ENCODE data around the gene TYRO3. TPM values are rescaled to one million over a fixed set of nuclear protein-coding genes. Genes with fewer than 3 reads are reported as not detected.

TYRO3 gene
- total and polyA plus RNA-seq, 2 of the 13 experiments (the other 11 are each of a cell fraction or from before 2014, with no cell fraction given): 24.0 to 43.6 TPM

DNA sequence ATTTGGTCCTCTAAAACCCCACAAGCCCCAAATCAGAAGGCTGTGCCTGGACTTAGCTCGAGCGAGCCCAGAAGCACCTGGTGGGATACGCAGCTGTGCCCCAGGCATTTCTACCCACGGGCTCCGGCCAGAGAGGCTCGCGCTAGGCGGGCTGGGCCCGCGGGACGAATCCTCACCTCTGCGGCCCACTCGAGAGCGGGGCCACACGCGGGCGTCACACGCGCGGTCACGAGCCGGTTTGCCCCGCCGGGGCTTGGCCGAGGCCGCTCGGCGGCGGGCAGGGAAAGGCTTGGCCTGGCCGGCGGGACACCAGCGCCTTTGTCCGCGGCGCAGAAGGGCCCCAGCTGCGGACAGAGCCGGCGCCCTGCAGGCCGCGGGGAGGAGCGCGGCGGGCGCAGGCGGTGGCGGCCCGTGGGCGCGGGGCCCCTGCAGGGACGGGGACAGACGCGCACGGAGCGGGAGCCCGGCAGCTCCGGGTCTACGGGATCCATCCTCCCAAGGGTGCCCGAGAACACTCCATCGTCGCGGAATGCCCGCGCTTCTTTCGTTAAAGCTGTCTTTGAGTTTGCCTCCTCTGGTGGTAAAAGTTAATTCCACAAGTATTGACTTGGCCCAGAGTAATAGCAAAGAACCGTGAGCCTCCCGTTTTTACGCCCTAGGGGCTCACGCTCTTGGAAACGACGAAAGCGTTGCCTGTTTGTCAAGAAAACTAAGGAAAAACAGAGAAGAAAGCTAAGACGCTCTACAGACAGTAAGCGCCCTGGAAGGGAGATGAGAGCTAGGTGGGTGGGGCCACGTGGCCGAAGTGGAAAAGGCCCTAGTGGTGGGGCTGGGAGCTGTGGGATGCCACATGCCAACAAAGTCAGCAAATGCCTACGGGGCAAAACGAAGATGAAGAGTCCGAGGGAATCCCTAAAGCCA, 26.4 kb downstream of the TYRO3 start:
- CTCF ChIA-PET (ENCODE audit: low intra/inter-chr PET ratio, low total read pairs): interaction anchor here (2.0 kb wide), 1 partner anchor 27 kb away, joined by 10 read pairs; the partner anchor contains the start of gene TYRO3
- Histone ChIP-seq H3K4me2 (ENCODE audit: low read depth, low read length) (peak overlapping the region; percentile 73), H3K79me2 (ENCODE audit: insufficient read depth, low read length) (no peaks in the 10 kb centered on the region), H3K4me1 (ENCODE audit: insufficient read depth, low read length) (peaks cover 20% of the 10 kb centered on the region), H3K4me3 (replicated peaks in 1 of 3; ENCODE audit: insufficient read depth in 1 of 3, low read depth in 2 of 3, low read length in 3 of 3) (peak overlapping the region; percentile 57 to 70 (median 57); a peak in 5 of 6 replicates), H3K9ac (ENCODE audit: insufficient read depth, low read depth, low read length) (peak overlapping the region; percentile 73), H2AFZ (ENCODE audit: low read length) (peak overlapping the region; percentile 40), H3K36me3 (replicated peaks in 1 of 2; ENCODE audit: control insufficient read depth in 1 of 2, insufficient read depth in 2 of 2, low read length in 2 of 2) (no peaks in the 10 kb centered on the region), H3K27me3 (ENCODE audit: control insufficient read depth in 1 of 2, insufficient read depth in 2 of 2, low read length in 2 of 2) (no peaks in the 10 kb centered on the region), H3K9me3 (ENCODE audit: low read length) (no peaks in the 10 kb centered on the region), H4K20me1 (ENCODE audit: insufficient read depth, low read length) (no peaks in the 10 kb centered on the region), H3K27ac (ENCODE audit: extremely low read length, insufficient read depth, low read length) (peak overlapping the region; percentile 61)
- 60% methylated on average over 36 of the region's 78 CpGs for WGBS (ENCODE audit: low lambda C conversion rate)
- intact Hi-C loops (cut with micrococcal nuclease; ENCODE audit: unreplicated experiment): no loop called here
- BruUV-seq (replicated peaks): TSS peak; percentile 76
- FAIRE-seq (no peak), ATAC-seq (peak; percentile 91), DNase-seq (ENCODE audit: low spot score) (no peak)
- POLR2A ChIA-PET: interaction anchor here (1.4 to 3.0 kb wide), 5 partner anchors 17 to 41 kb away, joined by 4 to 32 read pairs (median 6); partner anchors contain the start of gene RPAP1
- in situ Hi-C loops (cut with HindIII; ENCODE audit: extremely low pct_ligation_motif_present, low pct_unique_long_range_greater_than_20kb): no loop called here
- TF ChIP-seq ARID3A (IDR thresholded peaks at IDR 0.05; ENCODE audit: low read depth, low read length) (no peak), PAXIP1 (CRISPR knock-in tag; conservative IDR thresholded peaks at IDR 0.05) (no peak), SNAI1 (CRISPR knock-in tag; IDR thresholded peaks at IDR 0.05; ENCODE audit: borderline replicate concordance) (no peak), ZMAT3 (CRISPR knock-in tag; conservative IDR thresholded peaks at IDR 0.05) (no peak), GMEB1 (CRISPR knock-in tag; IDR thresholded peaks at IDR 0.05; ENCODE audit: borderline replicate concordance) (no peak), ZNF431 (CRISPR knock-in tag; IDR thresholded peaks at IDR 0.05; ENCODE audit: borderline replicate concordance, low read depth) (no peak), ZNF17 (CRISPR knock-in tag; IDR thresholded peaks at IDR 0.05) (no peak), ZNF446 (CRISPR knock-in tag; IDR thresholded peaks at IDR 0.05) (no peak), ISL2 (CRISPR knock-in tag; IDR thresholded peaks at IDR 0.05) (no peak), ZFP36L2 (CRISPR knock-in tag; IDR thresholded peaks at IDR 0.05) (no peak)
- TF ChIP-seq, protein P1, sequence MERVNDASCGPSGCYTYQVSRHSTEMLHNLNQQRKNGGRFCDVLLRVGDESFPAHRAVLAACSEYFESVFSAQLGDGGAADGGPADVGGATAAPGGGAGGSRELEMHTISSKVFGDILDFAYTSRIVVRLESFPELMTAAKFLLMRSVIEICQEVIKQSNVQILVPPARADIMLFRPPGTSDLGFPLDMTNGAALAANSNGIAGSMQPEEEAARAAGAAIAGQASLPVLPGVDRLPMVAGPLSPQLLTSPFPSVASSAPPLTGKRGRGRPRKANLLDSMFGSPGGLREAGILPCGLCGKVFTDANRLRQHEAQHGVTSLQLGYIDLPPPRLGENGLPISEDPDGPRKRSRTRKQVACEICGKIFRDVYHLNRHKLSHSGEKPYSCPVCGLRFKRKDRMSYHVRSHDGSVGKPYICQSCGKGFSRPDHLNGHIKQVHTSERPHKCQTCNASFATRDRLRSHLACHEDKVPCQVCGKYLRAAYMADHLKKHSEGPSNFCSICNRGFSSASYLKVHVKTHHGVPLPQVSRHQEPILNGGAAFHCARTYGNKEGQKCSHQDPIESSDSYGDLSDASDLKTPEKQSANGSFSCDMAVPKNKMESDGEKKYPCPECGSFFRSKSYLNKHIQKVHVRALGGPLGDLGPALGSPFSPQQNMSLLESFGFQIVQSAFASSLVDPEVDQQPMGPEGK (CRISPR knock-in tag; IDR thresholded peaks at IDR 0.05): no peak

Data from HepG2 (cell line).